ENCODE results near the gene MCF2.

GRCh38 chrX:139739138-139739537, 31.2 kb upstream of the MCF2 start:
- TF ChIP-seq, protein P1, sequence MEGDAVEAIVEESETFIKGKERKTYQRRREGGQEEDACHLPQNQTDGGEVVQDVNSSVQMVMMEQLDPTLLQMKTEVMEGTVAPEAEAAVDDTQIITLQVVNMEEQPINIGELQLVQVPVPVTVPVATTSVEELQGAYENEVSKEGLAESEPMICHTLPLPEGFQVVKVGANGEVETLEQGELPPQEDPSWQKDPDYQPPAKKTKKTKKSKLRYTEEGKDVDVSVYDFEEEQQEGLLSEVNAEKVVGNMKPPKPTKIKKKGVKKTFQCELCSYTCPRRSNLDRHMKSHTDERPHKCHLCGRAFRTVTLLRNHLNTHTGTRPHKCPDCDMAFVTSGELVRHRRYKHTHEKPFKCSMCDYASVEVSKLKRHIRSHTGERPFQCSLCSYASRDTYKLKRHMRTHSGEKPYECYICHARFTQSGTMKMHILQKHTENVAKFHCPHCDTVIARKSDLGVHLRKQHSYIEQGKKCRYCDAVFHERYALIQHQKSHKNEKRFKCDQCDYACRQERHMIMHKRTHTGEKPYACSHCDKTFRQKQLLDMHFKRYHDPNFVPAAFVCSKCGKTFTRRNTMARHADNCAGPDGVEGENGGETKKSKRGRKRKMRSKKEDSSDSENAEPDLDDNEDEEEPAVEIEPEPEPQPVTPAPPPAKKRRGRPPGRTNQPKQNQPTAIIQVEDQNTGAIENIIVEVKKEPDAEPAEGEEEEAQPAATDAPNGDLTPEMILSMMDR (IDR thresholded peaks at IDR 0.05) = no peak
- no peak for TF ChIP-seq POLR2A (IDR thresholded peaks at IDR 0.05)
